ENCODE results near the gene HHAT.

DNA sequence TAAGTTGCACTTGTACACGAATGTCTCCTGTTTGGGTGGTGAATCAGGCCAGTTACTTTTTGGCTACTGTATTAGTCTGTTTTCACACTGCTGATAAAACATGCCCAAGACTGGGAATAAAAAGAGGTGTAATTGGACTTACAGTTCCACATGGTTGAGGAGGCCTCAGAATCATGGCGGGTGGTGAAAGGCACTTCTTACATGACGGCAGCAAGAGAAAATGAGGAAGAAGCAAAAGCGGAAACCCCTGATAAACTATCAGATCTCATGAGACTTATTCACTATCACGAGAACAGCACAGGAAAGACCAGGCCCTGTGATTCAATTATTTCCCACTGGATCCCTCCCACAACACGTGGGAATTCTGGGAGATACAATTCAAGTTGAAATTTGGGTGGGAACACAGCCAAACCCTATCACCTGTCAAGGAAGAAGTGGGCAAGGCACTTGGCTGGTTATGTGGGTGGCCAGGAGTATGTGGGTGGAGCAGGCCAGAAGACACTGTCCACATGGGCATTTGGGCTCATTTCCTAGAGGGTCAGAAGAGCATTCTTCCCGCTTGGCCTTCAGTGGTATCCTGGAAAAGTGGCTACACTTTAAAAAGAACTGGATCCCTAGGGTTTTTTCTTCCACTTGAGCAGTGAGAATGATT, 228.8 kb downstream of the HHAT start:
- TF ChIP-seq CTCF (optimal IDR thresholded peaks at IDR 0.05 in 1 of 3, IDR thresholded peaks at IDR 0.05 in 1 of 3, conservative IDR thresholded peaks at IDR 0.05 in 1 of 3; ENCODE audit: extremely low read depth in 1 of 3, insufficient read depth in 2 of 3, low read length in 3 of 3) (no peak), EZH2 (IDR thresholded peaks at IDR 0.05; ENCODE audit: low read length) (no peak)
